ENCODE data around the gene MYF5.

Gene MYF5

DNA sequence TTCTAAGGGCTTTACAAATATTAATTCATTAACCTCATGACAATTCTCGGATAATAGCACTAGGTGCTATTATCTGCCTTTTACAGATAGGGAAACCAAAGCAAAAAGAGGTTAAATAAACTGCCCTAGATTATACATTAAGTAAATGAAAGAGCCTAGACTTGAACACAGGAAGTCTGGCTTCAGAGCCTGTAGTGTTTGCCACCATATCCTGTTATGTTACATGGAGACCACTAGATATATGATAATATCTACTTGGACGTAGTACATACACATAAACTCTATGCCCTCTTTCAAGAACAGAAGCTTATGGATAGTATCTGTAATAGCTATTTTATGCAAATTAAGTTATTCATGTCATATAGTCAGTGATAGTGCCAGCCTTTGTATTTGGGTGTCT lies 26.2 kb upstream of the MYF5 start:
- Histone ChIP-seq H3K9me3 (no peaks in the 10 kb centered on the region), H3K4me1 (ENCODE audit: control insufficient read depth in 1 of 2, insufficient read depth in 1 of 2, low read depth in 1 of 2, low read length in 1 of 2) (no peaks in the 10 kb centered on the region), H3K27me3 (no peaks in the 10 kb centered on the region), H3K36me3 (no peaks in the 10 kb centered on the region), H3K4me3 (ENCODE audit: low read depth in 1 of 2, low read length in 1 of 2) (no peak overlapping the region), H3K27ac (no peak overlapping the region)
- TF ChIP-seq, protein P1, sequence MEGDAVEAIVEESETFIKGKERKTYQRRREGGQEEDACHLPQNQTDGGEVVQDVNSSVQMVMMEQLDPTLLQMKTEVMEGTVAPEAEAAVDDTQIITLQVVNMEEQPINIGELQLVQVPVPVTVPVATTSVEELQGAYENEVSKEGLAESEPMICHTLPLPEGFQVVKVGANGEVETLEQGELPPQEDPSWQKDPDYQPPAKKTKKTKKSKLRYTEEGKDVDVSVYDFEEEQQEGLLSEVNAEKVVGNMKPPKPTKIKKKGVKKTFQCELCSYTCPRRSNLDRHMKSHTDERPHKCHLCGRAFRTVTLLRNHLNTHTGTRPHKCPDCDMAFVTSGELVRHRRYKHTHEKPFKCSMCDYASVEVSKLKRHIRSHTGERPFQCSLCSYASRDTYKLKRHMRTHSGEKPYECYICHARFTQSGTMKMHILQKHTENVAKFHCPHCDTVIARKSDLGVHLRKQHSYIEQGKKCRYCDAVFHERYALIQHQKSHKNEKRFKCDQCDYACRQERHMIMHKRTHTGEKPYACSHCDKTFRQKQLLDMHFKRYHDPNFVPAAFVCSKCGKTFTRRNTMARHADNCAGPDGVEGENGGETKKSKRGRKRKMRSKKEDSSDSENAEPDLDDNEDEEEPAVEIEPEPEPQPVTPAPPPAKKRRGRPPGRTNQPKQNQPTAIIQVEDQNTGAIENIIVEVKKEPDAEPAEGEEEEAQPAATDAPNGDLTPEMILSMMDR (IDR thresholded peaks at IDR 0.05): no peak

DNA sequence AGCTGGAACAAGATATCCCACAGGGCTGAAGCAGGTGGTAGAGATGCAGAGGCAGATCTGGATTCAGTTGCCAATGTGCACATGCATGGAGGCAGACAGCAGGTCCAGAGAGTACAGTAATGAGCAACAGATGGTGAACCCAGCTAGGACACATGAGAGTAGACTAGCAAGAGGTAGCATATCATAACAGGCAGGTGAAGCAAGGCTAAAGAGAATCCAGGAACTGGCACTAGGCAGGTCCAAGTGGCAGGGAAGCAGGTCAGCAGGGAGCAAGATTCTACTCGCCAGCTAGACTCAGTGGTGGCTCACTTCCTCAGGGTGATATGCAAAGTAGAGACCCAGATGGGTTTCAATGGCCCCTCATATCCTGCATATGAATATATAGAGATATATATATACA lies 24.6 kb upstream of the MYF5 start:
- Histone ChIP-seq H3K4me3 (ENCODE audit: low read depth in 1 of 2, low read length in 1 of 2) (no peak overlapping the region), H3K27me3 (no peaks in the 10 kb centered on the region), H3K27ac (no peak overlapping the region), H3K4me1 (ENCODE audit: control insufficient read depth in 1 of 2, insufficient read depth in 1 of 2, low read depth in 1 of 2, low read length in 1 of 2) (no peaks in the 10 kb centered on the region), H3K9me3 (no peaks in the 10 kb centered on the region), H3K36me3 (no peaks in the 10 kb centered on the region)
- TF ChIP-seq, protein P1 (IDR thresholded peaks at IDR 0.05): no peak

DNA sequence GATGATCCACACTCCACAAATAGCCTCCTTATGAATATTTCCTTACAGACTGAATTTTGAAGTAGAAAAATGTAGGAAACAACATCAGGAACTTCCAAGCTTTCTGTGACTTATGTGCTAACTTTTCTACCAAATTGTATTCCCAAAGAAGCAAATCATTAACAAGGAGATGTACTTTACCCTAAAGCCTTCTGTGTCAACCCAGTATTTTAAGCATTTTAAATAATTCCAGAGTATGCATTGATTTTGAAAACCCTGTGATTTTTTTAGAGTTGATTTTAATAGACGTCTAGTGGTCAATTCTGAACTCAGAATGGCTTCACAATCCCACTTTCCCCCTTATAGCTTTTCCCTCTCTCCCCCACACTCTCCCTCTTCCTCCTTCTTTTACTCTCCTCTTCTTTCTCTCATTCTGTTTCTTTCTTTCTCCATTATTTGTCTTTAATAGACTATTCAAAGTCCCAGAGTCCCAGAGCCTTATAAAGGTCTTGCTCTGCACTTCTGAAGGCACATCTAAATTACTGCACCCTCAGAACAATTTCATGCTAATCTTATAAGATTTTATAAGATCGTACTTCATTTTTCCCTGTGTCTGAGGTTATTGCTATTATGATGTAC lies 19.3 kb upstream of the MYF5 start:
- no peak overlapping the region for H3K27ac ChIP-seq
- no peaks in the 10 kb centered on the region for H3K9me3 ChIP-seq
- H3K27me3 ChIP-seq: no peaks in the 10 kb centered on the region
- no peaks in the 10 kb centered on the region for H3K4me1 ChIP-seq (ENCODE audit: control insufficient read depth in 1 of 2, insufficient read depth in 1 of 2, low read depth in 1 of 2, low read length in 1 of 2)
- TF ChIP-seq, protein P1 (IDR thresholded peaks at IDR 0.05): no peak
- no peak overlapping the region for H3K4me3 ChIP-seq (ENCODE audit: low read depth in 1 of 2, low read length in 1 of 2)
- no peaks in the 10 kb centered on the region for H3K36me3 ChIP-seq

DNA sequence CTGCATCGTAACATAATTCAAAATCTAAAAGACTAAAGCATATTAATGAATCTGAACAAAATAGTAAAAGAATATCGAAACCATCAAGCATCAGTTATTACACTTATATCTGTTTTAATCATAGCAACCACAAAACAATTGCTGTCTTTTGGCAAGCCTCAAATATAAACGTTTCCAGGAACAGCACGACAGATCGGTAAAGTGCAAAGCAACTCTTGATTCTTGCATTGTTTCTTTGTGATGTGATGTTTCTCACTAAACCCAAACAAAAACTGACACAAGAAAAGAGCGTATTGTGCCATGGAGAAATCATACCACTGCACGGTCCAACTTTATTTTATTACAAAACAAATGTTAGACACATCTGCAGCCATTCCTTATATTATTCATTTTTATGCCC lies 18.5 kb upstream of the MYF5 start:
- Histone ChIP-seq H3K9me3 (no peaks in the 10 kb centered on the region), H3K27ac (no peak overlapping the region), H3K27me3 (no peaks in the 10 kb centered on the region), H3K4me3 (ENCODE audit: low read depth in 1 of 2, low read length in 1 of 2) (no peak overlapping the region), H3K4me1 (ENCODE audit: control insufficient read depth in 1 of 2, insufficient read depth in 1 of 2, low read depth in 1 of 2, low read length in 1 of 2) (no peaks in the 10 kb centered on the region), H3K36me3 (no peaks in the 10 kb centered on the region)
- TF ChIP-seq, protein P1 (IDR thresholded peaks at IDR 0.05): no peak

DNA sequence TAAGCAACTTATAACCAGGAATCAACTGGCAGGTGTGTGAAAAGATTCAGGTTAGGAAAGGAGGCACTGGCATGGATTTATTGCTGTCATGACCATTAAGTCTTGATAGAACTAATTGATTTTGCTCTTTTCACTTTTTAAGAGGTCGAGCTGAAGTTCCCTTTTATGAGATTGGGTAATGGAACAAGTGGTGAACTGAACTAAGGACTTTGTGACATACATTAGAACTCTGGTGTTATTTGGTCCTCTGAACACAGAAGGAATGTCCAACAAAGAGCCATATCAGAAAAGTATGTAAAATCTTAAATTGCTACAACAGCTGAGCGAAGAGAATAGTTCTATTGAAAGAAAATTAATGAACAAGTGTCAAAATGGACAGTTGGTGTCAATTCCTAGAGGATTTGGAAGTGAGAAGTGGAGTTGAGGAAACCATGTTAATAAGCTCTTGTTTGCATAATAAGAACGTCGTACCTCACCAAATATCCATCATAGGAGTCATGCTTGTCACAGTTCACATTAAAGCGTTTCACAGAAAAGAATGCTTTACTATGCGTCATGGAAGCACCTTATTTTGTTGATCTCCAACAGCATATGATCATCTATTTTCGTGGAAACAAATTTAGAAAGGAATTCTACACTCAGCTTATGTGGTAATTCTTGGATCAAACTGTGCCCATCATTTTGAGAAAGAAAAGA lies 17.7 kb upstream of the MYF5 start:
- H3K9me3 ChIP-seq: no peaks in the 10 kb centered on the region
- no peaks in the 10 kb centered on the region for H3K36me3 ChIP-seq
- no peak overlapping the region for H3K4me3 ChIP-seq (ENCODE audit: low read depth in 1 of 2, low read length in 1 of 2)
- peaks cover under 1% of the 10 kb centered on the region for H3K27me3 ChIP-seq
- no peak overlapping the region for H3K27ac ChIP-seq
- H3K4me1 ChIP-seq (ENCODE audit: control insufficient read depth in 1 of 2, insufficient read depth in 1 of 2, low read depth in 1 of 2, low read length in 1 of 2): no peaks in the 10 kb centered on the region
- TF ChIP-seq, protein P1 (IDR thresholded peaks at IDR 0.05): no peak

All from neutrophil (primary cell).